K562 (cell line): ENCODE measurements around the gene PGS1. TPM values are rescaled to one million over a fixed set of nuclear protein-coding genes. Genes with fewer than 3 reads are reported as not detected.

Source experiments
- ATAC-seq: fragments of 200-7000 bp; cut with Tn5 transposase; 3 replicates; pipeline ENCODE4 v1.9.1; 2020; ENCODE audit warnings: moderate library complexity
- BruUV-seq: library from RNA; stranded (reverse); fragments of 400-500 nt; replicated peaks from 2 replicates; lab custom pipeline; 2021; lab: Mats Ljungman, UMichigan
- CTCF ChIA-PET: fragments of 300-600 bp; formaldehyde crosslinking; extraction: SDS; loops from one replicate; lab custom pipeline; 2021; ENCODE audit warnings: low intra/inter-chr PET ratio; lab: Yijun Ruan, JAX
- POLR2A ChIA-PET: fragments of 300-600, 350-650 bp; sonication (Branson Sonifier 250); formaldehyde crosslinking; extraction: SDS; loops from one replicate; lab custom pipeline; 2021; ENCODE audit warnings: antibody characterized with exemption, inconsistent platforms; lab: Yijun Ruan, JAX
- DNase-seq, 4 experiments: peaks; one replicate each; pipeline versions ENCODE4 v3.0.0 to v3.0.0-alpha.2; 2011 to 2018; ENCODE audit warnings: low spot score in 3 of 4, mixed read lengths in 3 of 4; ENCODE audit errors: extremely low read depth in 1 of 4
- FAIRE-seq: peaks from 2 replicates; lab custom pipeline; 2011; peaks lifted over from hg19 to GRCh38; lab: Jason Lieb, UNC
- H2AFZ ChIP-seq: 2 replicates; pipeline ENCODE4 v1.6.0; 2011; ENCODE audit warnings: low read depth, low read length, control low read depth, inconsistent platforms
- H3K27ac ChIP-seq: fragments of 200-600 bp; 3 replicates; pipeline ENCODE4 v1.8.0; 2011; ENCODE audit warnings: low read depth, mild to moderate bottlenecking, control low read depth, inconsistent platforms, low read length, moderate library complexity, mixed read lengths; ENCODE audit errors: extremely low read depth
- H3K27me3 ChIP-seq, 2 experiments: fragments of 300-600 bp in 1 of 2; 2 replicates in 1 of 2; 3 replicates in 1 of 2; pipeline versions ENCODE4 v1.6.0 to v1.8.0; 2011; ENCODE audit warnings: inconsistent platforms in 2 of 2, low read length in 2 of 2, mild to moderate bottlenecking in 1 of 2, mixed read lengths in 1 of 2, moderate library complexity in 1 of 2; ENCODE audit not compliant: control insufficient read depth in 2 of 2, insufficient read depth in 2 of 2
- H3K36me3 ChIP-seq: fragments of 300-600 bp; 3 replicates; pipeline ENCODE4 v1.8.0; 2011; ENCODE audit warnings: mild to moderate bottlenecking, low read length, inconsistent platforms; ENCODE audit not compliant: control insufficient read depth, insufficient read depth
- H3K4me1 ChIP-seq, 2 experiments: fragments of 200-600 bp in 1 of 2; replicated peaks in 1 of 2; 2 replicates in 1 of 2; 3 replicates in 1 of 2; pipeline versions ENCODE4 v1.5.1 to v1.8.0; 2011; ENCODE audit warnings: inconsistent platforms in 2 of 2, low read length in 2 of 2, mild to moderate bottlenecking in 1 of 2, mixed read lengths in 1 of 2, moderate library complexity in 1 of 2; ENCODE audit not compliant: control insufficient read depth in 2 of 2, insufficient read depth in 2 of 2
- H3K4me2 ChIP-seq: 2 replicates; pipeline ENCODE4 v1.6.1; 2011; ENCODE audit warnings: low read length, control low read depth, inconsistent platforms, mixed read lengths; ENCODE audit not compliant: insufficient read depth
- H3K4me3 ChIP-seq: fragments of 200-600 bp; sonication (generic), shearing (Covaris generic); 2 replicates; pipeline ENCODE4 v1.5.1; 2016; ENCODE audit warnings: control low read depth, inconsistent platforms
- H3K79me2 ChIP-seq: fragments of 200-600 bp; 3 replicates; pipeline ENCODE4 v1.8.0; 2011; ENCODE audit warnings: low read length, inconsistent platforms; ENCODE audit not compliant: control insufficient read depth, insufficient read depth
- H3K9ac ChIP-seq, 2 experiments: 2 replicates each; pipeline versions ENCODE4 v1.6.0 to v1.6.1; 2011; ENCODE audit warnings: low read depth in 2 of 2, low read length in 2 of 2, control low read depth in 1 of 2, inconsistent platforms in 1 of 2, mild to moderate bottlenecking in 1 of 2, mixed read lengths in 1 of 2; ENCODE audit not compliant: insufficient read depth in 1 of 2
- H3K9me1 ChIP-seq: one replicate; pipeline ENCODE4 v1.6.0; 2011; ENCODE audit warnings: inconsistent platforms, mild to moderate bottlenecking, low read length, moderate library complexity; ENCODE audit not compliant: control insufficient read depth, insufficient read depth
- H3K9me3 ChIP-seq: replicated peaks from 2 replicates; pipeline ENCODE4 v1.5.1; 2011; ENCODE audit warnings: low read depth, low read length, inconsistent platforms; ENCODE audit not compliant: control insufficient read depth, insufficient read depth
- H4K20me1 ChIP-seq: replicated peaks from 2 replicates; pipeline ENCODE4 v1.6.1; 2011; ENCODE audit warnings: low read length, inconsistent platforms, mixed read lengths; ENCODE audit not compliant: control insufficient read depth, insufficient read depth
- EP400 ChIP-seq: fragments of 450-650 bp; IDR thresholded peaks from 2 replicates; pipeline ENCODE4 v1.6.1; 2017; ENCODE audit warnings: antibody characterized with exemption, mild to moderate bottlenecking, moderate library complexity
- HLTF ChIP-seq: fragments of 450-650 bp; IDR thresholded peaks from 2 replicates; pipeline ENCODE4 v1.6.1; 2016
- WGBS: fragments of 100-300 bp; shearing (Covaris generic); methylation state at CpG from one replicate; pipeline ENCODE4 v1.1.6; 2016; ENCODE audit warnings: low coverage, mixed read lengths; ENCODE audit not compliant: insufficient coverage; ENCODE audit errors: missing lambda C conversion rate; 5-methylcytosine and 5-hydroxymethylcytosine counted together
- in situ Hi-C: fragments of 300-500 bp; cut with MboI; formaldehyde crosslinking; loops from 4 replicates; pipeline ENCODE4 v1.15.0; 2018; ENCODE audit warnings: inconsistent platforms, mixed read lengths
- intact Hi-C: fragments of 100-400 bp; cut with micrococcal nuclease; formaldehyde crosslinking; loops from 2 replicates; pipeline ENCODE4 v1.14.2; 2022
- polyA plus RNA-seq, 8 experiments: library from polyadenylated mRNA; depleted of rRNA in 4 of 8; stranded (reverse) in 5 of 8; unstranded in 3 of 8; fragments of >200 nt; fragmentation: Nextera tagmentation in 2 of 8; fragmentation: Illumina TruSeq in 1 of 8; extraction: Ambion mirVana in 2 of 8; extraction: Trizol in 1 of 8; gene quantifications; 2 replicates each; pipeline versions ENCODE4 v1.2.1 to v1.2.3, GENCODE V29; 2011 to 2014; ENCODE audit warnings: inconsistent platforms in 1 of 8, missing spikeins in 1 of 8
- total RNA-seq, 7 experiments: library from RNA; depleted of rRNA in 6 of 7; stranded (reverse); fragments of >200 nt in 6 of 7; fragmentation: Illumina TruSeq in 2 of 7; extraction: Trizol in 2 of 7; gene quantifications; 2 replicates each; pipeline versions ENCODE4 v1.2.1 to v1.2.3, GENCODE V29; 2011 to 2021; ENCODE audit warnings: low replicate concordance in 1 of 7
- TF ChIP-seq, protein P1 (sequence below): fragments of 450-650 bp; IDR thresholded peaks from 2 replicates; pipeline ENCODE4 v1.7.1; 2018; ENCODE audit warnings: mild to moderate bottlenecking, low read depth; ENCODE audit not compliant: partially characterized antibody

Gene PGS1
- total and polyA plus RNA-seq, 9 of the 15 experiments (the other 6 are each of a cell fraction or from before 2014, with no cell fraction given) = 1.3 to 39.4 (median 22.3) TPM

- no peaks in the 10 kb centered on the region for H3K36me3 ChIP-seq
- H3K4me2 ChIP-seq = no peak overlapping the region
- BruUV-seq = no TSS peak
- H3K27ac ChIP-seq = no peak overlapping the region
- H3K4me1 ChIP-seq = peaks cover 4 to 19% of the 10 kb centered on the region in 2 experiments
- H3K9me3 ChIP-seq = no peaks in the 10 kb centered on the region
- ChIA-PET CTCF (no interaction called here), POLR2A (interaction anchor here (0.8 to 0.9 kb wide), 3 partner anchors 11 to 98 kb away, joined by 3 read pairs; no protein-coding TSS in a partner anchor)
- H3K27me3 ChIP-seq = peaks cover 2 to 27% of the 10 kb centered on the region in 2 experiments; a peak in 3 of 5 replicates
- peaks cover 10% of the 10 kb centered on the region for H4K20me1 ChIP-seq
- no peak for ATAC-seq
- in situ Hi-C loops (no loop called here), intact Hi-C loops (no loop called here)
- H2AFZ ChIP-seq = no peak overlapping the region
- no peaks in the 10 kb centered on the region for H3K79me2 ChIP-seq
- H3K9ac ChIP-seq = peak overlapping the region in 1 of 2 experiments; percentile 7; a peak in 1 of 4 replicates
- no peak overlapping the region for H3K4me3 ChIP-seq
- no peak for FAIRE-seq
- DNase-seq = no peak
- 14% methylated on average over 8 of the region's 13 CpGs for WGBS
- H3K9me1 ChIP-seq = peaks cover under 1% of the 10 kb centered on the region
- TF ChIP-seq, protein P1, sequence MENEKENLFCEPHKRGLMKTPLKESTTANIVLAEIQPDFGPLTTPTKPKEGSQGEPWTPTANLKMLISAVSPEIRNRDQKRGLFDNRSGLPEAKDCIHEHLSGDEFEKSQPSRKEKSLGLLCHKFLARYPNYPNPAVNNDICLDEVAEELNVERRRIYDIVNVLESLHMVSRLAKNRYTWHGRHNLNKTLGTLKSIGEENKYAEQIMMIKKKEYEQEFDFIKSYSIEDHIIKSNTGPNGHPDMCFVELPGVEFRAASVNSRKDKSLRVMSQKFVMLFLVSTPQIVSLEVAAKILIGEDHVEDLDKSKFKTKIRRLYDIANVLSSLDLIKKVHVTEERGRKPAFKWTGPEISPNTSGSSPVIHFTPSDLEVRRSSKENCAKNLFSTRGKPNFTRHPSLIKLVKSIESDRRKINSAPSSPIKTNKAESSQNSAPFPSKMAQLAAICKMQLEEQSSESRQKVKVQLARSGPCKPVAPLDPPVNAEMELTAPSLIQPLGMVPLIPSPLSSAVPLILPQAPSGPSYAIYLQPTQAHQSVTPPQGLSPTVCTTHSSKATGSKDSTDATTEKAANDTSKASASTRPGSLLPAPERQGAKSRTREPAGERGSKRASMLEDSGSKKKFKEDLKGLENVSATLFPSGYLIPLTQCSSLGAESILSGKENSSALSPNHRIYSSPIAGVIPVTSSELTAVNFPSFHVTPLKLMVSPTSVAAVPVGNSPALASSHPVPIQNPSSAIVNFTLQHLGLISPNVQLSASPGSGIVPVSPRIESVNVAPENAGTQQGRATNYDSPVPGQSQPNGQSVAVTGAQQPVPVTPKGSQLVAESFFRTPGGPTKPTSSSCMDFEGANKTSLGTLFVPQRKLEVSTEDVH = no peak
- TF ChIP-seq EP400 (no peak), HLTF (no peak)
These were observed 8.6 kb upstream of the PGS1 start for GRCh38 chr17:78369791-78370381.
